Tongue (tissue), 2 donors: ENCODE measurements around the gene TNN. TPM values are rescaled to one million over a fixed set of nuclear protein-coding genes. Genes with fewer than 3 reads are reported as not detected.
"Not testable (repeated sequence)": the region's sequence is repeated elsewhere in the genome, so short reads cannot be mapped to it uniquely, and the experiment has no call there.

Experiments used
- DNase-seq: peaks from one replicate; pipeline ENCODE4 v3.0.0-alpha.2; 2015
- total RNA-seq: library from RNA; depleted of rRNA; stranded (reverse); fragments of >200 nt; gene quantifications from one replicate; pipeline ENCODE4 v1.2.3, GENCODE V29; 2014

Gene TNN
- total RNA-seq, result 54.2 TPM

DNA sequence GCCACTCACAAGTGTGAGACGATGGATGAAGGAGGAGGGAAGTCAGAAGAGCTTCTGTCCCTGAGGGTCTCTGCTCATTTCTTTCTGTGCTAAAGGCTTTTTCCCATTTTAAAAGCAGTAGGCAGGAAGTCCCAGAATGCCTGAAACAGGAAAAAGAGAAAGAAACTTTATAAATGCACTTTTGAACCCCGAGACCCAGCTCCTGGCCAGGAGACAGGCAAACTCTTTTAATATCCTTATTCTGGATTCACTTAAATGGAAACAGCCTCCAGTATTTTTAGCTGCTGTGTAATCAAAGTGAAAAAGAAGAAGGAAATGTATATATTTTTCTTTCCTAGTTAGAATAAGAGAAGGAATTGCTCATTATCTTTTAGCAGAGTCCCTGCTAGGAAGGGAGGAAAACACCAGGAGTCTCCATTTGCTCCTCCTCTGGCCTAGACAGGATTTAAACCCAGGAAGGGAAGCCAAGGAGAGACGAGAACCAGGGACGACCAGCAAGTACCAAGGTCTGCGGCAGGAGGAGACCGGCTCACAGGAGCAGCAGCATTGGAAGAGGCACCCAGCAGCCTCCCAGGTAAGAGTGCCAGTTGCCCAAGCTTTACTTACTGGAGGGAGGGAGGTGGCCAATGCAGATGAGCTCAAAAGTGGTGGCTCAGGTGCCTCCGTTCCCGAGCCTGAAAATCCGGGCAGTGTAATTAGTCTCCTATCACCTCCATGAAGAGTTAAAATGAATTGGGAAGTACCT is at the start of gene TNN:
Gene TNN (plus strand): TSS at position 472 of the 745 bp plus-strand sequence. CDS start 9,586 bp downstream, outside the sequence.
- no peak for DNase-seq

- DNase-seq, result no peak
These were observed 48.1 kb upstream of the TNN start for GRCh38 chr1:175019524-175019923.

DNA sequence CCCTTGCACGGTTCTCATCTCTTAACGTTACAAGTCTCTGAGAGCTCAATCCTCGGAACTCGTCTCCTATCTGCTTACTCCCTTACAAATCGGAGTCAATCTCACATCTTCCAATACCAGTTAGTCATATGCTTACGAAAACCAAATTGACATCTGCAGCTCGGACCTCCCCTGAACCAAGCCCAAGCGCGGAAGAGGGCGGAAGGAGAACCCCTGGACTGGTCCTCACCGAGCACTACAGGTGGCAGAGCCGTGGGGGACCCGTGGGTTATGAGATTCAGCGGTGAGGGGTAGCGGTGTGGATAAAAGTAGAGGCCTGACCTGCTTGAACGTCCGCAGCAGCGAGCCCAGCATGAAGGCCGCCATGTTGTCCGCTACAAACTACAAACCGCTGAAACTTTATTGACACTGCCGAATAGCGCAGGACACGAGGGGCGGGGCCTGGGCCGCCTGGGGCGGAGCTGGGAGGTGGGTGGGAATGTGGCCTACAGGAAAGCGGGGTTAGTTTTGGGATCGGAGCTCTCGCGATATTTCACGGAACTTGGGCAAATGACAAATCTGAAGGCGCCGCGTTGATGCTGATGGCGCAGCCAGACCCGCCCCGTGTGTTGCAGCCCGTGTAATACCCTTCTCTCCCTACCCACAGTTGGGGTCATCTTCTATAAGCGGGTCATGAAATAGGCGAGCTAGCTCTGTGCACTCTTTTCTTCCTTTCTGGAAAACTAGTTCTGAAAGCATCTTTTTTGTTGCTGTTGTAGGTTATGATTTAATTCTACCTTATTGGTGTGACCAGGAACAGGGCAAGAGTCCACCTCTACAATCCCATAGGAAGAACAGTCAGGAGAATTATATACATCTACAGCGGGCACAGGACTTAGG is 44.4 kb upstream of the TNN start, which contains the start of gene MRPS14:
Gene MRPS14 (minus strand): TSS at position 383 of the 879 bp plus-strand sequence. CDS start 17 bp downstream, at position 366.
- peak; percentile 99 for DNase-seq

GRCh38 chr1:175023922-175024242 is 43.8 kb upstream of the TNN start:
- DNase-seq, result not testable (repeated sequence)

GRCh38 chr1:175024773-175025172 is 42.9 kb upstream of the TNN start:
- no peak for DNase-seq

DNA sequence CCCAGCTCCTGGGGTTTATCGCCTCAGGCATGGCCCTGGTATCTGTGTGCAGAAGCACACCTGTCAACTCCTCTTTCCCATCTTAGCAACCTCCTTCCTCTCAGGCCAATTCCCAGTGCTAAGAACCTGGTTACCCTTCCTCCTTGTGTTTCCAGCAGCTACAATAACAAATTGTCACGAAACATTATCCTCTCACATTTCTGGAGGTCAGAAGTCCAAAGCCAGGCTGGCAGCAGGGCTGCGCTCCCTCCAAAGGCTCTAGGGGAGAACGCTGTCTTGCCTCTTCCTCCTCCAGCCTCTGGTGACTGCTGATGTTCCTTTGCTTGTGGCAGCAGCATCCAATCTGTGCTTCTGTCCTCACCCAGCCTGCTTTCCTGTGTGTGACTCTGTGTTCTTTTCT is 33.7 kb upstream of the TNN start:
- no peak for DNase-seq

DNA sequence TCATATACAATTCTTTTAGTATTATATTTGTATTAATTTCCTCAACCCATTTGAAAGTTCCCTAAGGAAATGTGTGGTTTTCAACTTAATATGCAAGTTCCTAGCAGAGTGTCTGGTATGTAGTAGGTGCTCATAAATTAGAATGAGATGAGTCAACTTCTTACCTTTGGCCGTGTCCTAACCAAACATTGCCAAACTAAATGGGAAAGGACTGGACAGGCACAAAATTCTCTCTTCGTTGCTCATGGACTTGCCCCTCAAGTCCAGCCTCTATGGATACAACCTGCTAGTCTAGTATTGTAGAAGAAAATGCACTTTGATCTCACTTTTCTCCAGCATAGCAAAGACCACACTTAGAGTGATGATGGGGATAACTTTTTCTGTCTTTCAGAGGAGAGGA is 32.9 kb upstream of the TNN start:
- no peak for DNase-seq

- no peak for DNase-seq
These were observed 31.8 kb upstream of the TNN start for GRCh38 chr1:175035865-175036264.

- DNase-seq, result no peak
These were observed 31.2 kb upstream of the TNN start for GRCh38 chr1:175036476-175036875.

DNA sequence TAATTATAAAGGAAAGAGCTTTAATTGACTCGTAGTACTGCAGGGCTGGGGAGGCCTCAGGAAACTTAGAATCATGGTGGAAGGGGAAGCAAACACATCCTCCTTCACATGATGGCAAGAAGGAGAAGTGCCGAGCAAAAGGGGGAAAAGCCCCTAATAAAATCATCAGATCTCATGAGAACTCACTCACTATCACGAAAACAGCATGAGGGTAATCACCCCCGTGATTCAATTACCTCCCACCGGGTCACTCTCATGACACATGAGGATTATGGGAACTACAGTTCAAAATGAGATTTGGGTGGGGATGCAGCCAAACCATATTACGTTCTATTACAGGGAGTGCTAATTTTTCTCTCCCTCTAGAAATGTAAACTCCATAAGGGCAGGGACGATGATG is 30.2 kb upstream of the TNN start:
- DNase-seq, result no peak

DNA sequence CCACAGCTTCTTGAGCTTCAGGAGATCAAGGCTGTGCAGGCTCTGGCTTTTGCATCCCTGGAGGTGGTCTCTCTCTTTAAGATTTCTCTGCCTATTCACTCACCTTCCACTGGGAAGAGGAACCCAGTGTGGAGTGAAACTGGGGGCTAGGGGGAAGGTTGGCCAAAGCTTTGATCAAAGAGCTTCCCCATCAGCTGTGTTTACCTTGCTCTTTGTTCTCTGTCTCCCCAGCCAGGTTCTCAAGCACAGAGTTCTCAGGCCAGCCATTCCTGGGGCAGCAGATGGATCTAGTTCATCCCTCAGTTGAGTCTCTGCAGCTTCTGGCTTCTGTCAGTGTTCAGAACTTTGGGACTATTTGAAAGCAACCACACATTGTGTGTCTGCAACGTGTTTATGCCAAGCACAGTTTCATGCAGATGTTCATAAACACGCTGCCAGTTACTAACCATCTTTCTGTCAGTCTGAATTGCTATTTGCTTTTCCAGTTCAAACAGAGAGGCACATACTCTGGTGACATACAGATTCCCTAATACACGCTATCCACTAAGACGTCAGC is 27.2 kb upstream of the TNN start:
- peak; percentile 59 for DNase-seq

GRCh38 chr1:175042650-175043049 is 25.0 kb upstream of the TNN start:
- DNase-seq, result no peak

- no peak for DNase-seq
These were observed 23.8 kb upstream of the TNN start for GRCh38 chr1:175043824-175044223.

- DNase-seq, result not testable (repeated sequence)
These were observed 23.0 kb upstream of the TNN start for GRCh38 chr1:175044591-175044990.

DNA sequence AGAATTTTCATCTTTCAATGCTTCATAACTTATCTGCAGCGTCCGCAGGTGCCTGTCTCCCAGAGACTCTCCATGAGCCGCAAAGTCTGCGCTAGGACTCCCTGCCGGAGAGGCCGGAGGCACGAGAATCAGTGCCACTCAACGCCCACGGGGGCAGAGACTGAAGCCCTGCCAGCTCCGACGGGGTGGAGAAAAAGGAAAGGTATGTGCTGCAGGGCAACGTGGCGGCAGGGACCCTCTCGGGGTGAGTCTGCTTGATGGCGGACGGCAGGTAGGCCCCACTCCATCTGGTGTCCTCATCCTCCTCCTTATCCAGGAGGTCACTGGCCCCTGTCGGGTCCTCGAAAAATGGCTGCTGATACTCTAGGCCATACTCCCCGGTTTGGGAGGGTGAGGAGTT is 22.5 kb upstream of the TNN start:
- DNase-seq, result no peak

- no peak for DNase-seq
These were observed 22.1 kb upstream of the TNN start for GRCh38 chr1:175045519-175045918.

DNA sequence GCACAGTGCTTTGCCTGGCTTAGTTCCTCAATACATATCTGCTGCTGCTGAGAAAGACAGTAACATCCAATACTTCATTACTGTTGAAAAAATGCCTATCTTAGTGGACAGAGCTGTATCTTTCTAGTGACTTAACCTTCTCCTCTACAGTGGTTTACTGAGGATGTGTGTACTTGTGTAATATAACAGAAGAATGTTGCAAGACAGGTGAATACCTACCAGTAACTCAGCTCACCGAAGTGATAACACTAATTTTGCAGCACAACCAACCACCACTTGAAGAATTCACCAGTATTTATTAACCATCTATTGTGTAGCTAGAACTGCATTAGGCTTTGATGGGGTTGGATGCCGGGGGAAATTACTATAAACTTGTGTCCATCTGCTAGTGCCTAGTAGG is 16.6 kb upstream of the TNN start:
- DNase-seq, result no peak

DNA sequence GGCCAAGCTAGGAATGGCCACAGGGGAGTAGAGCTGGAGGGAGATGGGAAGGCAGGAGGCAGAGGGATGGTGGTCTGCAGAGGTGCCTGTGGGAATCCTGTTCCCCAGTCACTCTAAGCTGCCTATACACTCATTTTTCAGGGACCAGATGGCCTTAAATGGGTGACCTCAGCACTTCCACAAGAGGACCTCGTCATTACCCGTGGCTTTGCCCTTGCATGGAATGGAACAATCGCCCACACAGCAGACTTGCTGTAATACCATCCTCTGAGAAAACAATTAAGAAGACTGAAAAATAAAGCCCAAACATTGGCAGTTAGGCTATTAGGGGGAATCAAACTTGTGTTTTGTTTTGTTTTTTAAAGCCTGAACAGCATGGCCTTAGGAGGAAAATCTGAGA is 12.9 kb upstream of the TNN start:
- DNase-seq, result no peak

DNA sequence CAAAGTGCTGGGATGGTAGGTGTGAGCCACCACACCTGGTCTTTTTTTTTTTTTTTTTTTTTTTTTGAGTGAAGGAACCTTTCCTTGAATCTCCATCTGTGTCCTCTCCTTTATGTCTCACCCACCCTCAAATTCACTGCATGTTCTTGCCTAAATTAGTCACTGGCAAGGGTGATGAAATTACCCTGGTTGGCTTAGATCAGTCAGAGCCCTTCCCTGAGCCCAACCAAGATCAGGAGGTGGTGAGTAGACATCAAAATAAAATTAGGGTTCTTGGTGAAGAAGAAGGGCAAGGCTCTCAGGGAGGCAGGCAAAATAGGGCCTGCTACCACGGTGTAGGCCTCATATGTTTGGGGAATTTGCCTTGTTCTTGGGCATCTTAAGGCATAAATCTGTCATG is 5.3 kb upstream of the TNN start:
- DNase-seq, result no peak

- peak; percentile 55 for DNase-seq
These were observed 4.8 kb upstream of the TNN start for GRCh38 chr1:175062858-175063257.

- DNase-seq, result no peak
These were observed 3.2 kb downstream of the TNN start for GRCh38 chr1:175070818-175071217.

GRCh38 chr1:175071276-175071943 is 3.8 kb downstream of the TNN start:
- peak; percentile 31 for DNase-seq
